GM12892 (cell line): Measurements from ENCODE around the gene COTL1.

Experiments
- POLR2A ChIP-seq: IDR thresholded peaks from 2 replicates; pipeline ENCODE4 v1.6.1; 2011; ENCODE audit warnings: low read depth, low read length, control low read depth
- POLR2AphosphoS5 ChIP-seq: IDR thresholded peaks from 2 replicates; pipeline ENCODE4 v1.6.1; 2011; ENCODE audit warnings: low read depth, low read length, control low read depth
- TAF1 ChIP-seq: IDR thresholded peaks from 2 replicates; pipeline ENCODE4 v1.6.1; 2011; ENCODE audit warnings: low read depth, mild to moderate bottlenecking, control low read depth, low read length, borderline replicate concordance

GRCh38 chr16:84603940-84604339 is 13.9 kb downstream of the COTL1 start:
- TF ChIP-seq POLR2A (no peak), POLR2AphosphoS5 (no peak), TAF1 (no peak)
